ENCODE data around the gene LETMD1.

The LETMD1 gene

DNA sequence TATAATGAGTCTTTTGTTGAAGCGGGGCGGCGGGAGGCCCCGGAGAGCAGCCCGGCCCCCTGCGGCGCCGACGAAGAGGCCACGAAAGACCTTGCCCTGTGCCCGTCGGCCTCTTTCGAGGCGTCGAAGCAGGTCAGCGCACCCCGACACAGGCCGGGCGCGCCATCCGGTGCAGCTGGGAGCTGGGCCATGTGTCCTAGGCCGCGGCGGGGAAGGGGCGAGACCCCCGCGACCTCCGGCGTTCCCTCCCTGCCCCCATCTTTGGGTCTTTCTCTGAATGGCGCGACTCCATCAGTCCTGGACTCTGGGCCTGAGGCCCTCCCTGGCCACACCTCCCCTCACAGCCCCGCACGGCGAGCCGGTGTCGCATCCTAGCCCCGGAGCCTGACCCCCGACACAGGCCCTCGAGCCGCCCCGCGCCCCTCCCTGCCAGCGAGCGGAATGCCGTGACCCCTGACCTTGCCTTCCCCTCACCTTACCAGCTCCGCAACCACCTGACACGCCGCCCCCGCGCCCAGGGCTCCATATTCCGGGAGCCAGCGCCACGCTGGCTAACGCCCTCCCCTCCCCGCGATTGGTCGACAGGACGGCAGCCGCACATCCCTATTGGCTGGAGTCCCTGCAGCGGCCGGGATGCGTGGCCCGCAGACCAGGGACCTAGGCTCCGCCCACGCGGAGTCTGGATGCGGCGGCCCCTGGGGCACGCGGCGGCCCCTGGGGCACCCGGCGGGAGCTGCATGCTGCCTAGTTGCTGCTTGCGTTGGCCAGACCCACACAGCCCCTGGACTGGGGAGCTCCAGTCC is 22.1 kb upstream of the LETMD1 start, which contains the start of gene SLC11A2 (continued):
- TF ChIP-seq, protein P1, sequence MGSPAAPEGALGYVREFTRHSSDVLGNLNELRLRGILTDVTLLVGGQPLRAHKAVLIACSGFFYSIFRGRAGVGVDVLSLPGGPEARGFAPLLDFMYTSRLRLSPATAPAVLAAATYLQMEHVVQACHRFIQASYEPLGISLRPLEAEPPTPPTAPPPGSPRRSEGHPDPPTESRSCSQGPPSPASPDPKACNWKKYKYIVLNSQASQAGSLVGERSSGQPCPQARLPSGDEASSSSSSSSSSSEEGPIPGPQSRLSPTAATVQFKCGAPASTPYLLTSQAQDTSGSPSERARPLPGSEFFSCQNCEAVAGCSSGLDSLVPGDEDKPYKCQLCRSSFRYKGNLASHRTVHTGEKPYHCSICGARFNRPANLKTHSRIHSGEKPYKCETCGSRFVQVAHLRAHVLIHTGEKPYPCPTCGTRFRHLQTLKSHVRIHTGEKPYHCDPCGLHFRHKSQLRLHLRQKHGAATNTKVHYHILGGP (tag by site-specific recombination; IDR thresholded peaks at IDR 0.05) = peak; percentile 77
- TF ChIP-seq, protein P2, sequence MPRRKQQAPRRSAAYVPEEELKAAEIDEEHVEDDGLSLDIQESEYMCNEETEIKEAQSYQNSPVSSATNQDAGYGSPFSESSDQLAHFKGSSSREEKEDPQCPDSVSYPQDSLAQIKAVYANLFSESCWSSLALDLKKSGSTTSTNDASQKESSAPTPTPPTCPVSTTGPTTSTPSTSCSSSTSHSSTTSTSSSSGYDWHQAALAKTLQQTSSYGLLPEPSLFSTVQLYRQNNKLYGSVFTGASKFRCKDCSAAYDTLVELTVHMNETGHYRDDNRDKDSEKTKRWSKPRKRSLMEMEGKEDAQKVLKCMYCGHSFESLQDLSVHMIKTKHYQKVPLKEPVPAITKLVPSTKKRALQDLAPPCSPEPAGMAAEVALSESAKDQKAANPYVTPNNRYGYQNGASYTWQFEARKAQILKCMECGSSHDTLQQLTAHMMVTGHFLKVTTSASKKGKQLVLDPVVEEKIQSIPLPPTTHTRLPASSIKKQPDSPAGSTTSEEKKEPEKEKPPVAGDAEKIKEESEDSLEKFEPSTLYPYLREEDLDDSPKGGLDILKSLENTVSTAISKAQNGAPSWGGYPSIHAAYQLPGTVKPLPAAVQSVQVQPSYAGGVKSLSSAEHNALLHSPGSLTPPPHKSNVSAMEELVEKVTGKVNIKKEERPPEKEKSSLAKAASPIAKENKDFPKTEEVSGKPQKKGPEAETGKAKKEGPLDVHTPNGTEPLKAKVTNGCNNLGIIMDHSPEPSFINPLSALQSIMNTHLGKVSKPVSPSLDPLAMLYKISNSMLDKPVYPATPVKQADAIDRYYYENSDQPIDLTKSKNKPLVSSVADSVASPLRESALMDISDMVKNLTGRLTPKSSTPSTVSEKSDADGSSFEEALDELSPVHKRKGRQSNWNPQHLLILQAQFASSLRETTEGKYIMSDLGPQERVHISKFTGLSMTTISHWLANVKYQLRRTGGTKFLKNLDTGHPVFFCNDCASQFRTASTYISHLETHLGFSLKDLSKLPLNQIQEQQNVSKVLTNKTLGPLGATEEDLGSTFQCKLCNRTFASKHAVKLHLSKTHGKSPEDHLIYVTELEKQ (tag by site-specific recombination; IDR thresholded peaks at IDR 0.05; ENCODE audit: borderline replicate concordance) = peak; percentile 37; the same call in 1 of the 2 replicates
- no peak for TF ChIP-seq ZNF175 (tag by site-specific recombination; IDR thresholded peaks at IDR 0.05)
- peak; percentile 96 for TF ChIP-seq ZNF600 (tag by site-specific recombination; IDR thresholded peaks at IDR 0.05)
- peak; percentile 63; the same call in 1 of the 2 replicates for TF ChIP-seq ZSCAN16 (tag by site-specific recombination; IDR thresholded peaks at IDR 0.05)
- TF ChIP-seq, protein P3, sequence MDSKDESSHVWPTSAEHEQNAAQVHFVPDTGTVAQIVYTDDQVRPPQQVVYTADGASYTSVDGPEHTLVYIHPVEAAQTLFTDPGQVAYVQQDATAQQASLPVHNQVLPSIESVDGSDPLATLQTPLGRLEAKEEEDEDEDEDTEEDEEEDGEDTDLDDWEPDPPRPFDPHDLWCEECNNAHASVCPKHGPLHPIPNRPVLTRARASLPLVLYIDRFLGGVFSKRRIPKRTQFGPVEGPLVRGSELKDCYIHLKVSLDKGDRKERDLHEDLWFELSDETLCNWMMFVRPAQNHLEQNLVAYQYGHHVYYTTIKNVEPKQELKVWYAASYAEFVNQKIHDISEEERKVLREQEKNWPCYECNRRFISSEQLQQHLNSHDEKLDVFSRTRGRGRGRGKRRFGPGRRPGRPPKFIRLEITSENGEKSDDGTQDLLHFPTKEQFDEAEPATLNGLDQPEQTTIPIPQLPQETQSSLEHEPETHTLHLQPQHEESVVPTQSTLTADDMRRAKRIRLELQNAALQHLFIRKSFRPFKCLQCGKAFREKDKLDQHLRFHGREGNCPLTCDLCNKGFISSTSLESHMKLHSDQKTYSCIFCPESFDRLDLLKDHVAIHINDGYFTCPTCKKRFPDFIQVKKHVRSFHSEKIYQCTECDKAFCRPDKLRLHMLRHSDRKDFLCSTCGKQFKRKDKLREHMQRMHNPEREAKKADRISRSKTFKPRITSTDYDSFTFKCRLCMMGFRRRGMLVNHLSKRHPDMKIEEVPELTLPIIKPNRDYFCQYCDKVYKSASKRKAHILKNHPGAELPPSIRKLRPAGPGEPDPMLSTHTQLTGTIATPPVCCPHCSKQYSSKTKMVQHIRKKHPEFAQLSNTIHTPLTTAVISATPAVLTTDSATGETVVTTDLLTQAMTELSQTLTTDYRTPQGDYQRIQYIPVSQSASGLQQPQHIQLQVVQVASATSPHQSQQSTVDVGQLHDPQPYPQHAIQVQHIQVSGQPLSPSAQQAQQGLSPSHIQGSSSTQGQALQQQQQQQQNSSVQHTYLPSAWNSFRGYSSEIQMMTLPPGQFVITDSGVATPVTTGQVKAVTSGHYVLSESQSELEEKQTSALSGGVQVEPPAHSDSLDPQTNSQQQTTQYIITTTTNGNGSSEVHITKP (tag by site-specific recombination; IDR thresholded peaks at IDR 0.05) = peak; percentile 80
- TF ChIP-seq ZNF501 (tag by site-specific recombination; IDR thresholded peaks at IDR 0.05) = peak; percentile 92; the same call in 1 of the 2 replicates
- peak; percentile 57 for TF ChIP-seq ZNF629 (tag by site-specific recombination; IDR thresholded peaks at IDR 0.05)
- no peak for TF ChIP-seq ZNF16 (tag by site-specific recombination; IDR thresholded peaks at IDR 0.05; ENCODE audit: low read depth)
- TF ChIP-seq, protein P4, sequence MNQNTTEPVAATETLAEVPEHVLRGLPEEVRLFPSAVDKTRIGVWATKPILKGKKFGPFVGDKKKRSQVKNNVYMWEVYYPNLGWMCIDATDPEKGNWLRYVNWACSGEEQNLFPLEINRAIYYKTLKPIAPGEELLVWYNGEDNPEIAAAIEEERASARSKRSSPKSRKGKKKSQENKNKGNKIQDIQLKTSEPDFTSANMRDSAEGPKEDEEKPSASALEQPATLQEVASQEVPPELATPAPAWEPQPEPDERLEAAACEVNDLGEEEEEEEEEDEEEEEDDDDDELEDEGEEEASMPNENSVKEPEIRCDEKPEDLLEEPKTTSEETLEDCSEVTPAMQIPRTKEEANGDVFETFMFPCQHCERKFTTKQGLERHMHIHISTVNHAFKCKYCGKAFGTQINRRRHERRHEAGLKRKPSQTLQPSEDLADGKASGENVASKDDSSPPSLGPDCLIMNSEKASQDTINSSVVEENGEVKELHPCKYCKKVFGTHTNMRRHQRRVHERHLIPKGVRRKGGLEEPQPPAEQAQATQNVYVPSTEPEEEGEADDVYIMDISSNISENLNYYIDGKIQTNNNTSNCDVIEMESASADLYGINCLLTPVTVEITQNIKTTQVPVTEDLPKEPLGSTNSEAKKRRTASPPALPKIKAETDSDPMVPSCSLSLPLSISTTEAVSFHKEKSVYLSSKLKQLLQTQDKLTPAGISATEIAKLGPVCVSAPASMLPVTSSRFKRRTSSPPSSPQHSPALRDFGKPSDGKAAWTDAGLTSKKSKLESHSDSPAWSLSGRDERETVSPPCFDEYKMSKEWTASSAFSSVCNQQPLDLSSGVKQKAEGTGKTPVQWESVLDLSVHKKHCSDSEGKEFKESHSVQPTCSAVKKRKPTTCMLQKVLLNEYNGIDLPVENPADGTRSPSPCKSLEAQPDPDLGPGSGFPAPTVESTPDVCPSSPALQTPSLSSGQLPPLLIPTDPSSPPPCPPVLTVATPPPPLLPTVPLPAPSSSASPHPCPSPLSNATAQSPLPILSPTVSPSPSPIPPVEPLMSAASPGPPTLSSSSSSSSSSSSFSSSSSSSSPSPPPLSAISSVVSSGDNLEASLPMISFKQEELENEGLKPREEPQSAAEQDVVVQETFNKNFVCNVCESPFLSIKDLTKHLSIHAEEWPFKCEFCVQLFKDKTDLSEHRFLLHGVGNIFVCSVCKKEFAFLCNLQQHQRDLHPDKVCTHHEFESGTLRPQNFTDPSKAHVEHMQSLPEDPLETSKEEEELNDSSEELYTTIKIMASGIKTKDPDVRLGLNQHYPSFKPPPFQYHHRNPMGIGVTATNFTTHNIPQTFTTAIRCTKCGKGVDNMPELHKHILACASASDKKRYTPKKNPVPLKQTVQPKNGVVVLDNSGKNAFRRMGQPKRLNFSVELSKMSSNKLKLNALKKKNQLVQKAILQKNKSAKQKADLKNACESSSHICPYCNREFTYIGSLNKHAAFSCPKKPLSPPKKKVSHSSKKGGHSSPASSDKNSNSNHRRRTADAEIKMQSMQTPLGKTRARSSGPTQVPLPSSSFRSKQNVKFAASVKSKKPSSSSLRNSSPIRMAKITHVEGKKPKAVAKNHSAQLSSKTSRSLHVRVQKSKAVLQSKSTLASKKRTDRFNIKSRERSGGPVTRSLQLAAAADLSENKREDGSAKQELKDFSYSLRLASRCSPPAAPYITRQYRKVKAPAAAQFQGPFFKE (tag by site-specific recombination; IDR thresholded peaks at IDR 0.05; ENCODE audit: borderline replicate concordance) = 0 out of 2 replicates have a peak, but pooled peaks have one; percentile 67
- no peak for TF ChIP-seq ZNF837 (tag by site-specific recombination; IDR thresholded peaks at IDR 0.05)
- TF ChIP-seq REPIN1 (tag by site-specific recombination; IDR thresholded peaks at IDR 0.05; ENCODE audit: low read depth) = 0 out of 2 replicates have a peak, but pooled peaks have one; percentile 69
- TF ChIP-seq BCL11A (tag by site-specific recombination; IDR thresholded peaks at IDR 0.05; ENCODE audit: low read depth) = peak; percentile 95
- TF ChIP-seq SCRT1 (tag by site-specific recombination; IDR thresholded peaks at IDR 0.05; ENCODE audit: borderline replicate concordance) = peak; percentile 69; the same call in 1 of the 2 replicates
- TF ChIP-seq, protein P5, sequence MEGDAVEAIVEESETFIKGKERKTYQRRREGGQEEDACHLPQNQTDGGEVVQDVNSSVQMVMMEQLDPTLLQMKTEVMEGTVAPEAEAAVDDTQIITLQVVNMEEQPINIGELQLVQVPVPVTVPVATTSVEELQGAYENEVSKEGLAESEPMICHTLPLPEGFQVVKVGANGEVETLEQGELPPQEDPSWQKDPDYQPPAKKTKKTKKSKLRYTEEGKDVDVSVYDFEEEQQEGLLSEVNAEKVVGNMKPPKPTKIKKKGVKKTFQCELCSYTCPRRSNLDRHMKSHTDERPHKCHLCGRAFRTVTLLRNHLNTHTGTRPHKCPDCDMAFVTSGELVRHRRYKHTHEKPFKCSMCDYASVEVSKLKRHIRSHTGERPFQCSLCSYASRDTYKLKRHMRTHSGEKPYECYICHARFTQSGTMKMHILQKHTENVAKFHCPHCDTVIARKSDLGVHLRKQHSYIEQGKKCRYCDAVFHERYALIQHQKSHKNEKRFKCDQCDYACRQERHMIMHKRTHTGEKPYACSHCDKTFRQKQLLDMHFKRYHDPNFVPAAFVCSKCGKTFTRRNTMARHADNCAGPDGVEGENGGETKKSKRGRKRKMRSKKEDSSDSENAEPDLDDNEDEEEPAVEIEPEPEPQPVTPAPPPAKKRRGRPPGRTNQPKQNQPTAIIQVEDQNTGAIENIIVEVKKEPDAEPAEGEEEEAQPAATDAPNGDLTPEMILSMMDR (tag by site-specific recombination; IDR thresholded peaks at IDR 0.05) = 0 out of 2 replicates have a peak, but pooled peaks have one; percentile 42
- TF ChIP-seq ZNF426 (tag by site-specific recombination; IDR thresholded peaks at IDR 0.05) = no peak
- TF ChIP-seq ZBTB48 (tag by site-specific recombination; IDR thresholded peaks at IDR 0.05) = peak; percentile 97
- TF ChIP-seq ZSCAN23 (tag by site-specific recombination; IDR thresholded peaks at IDR 0.05) = peak; percentile 91
- TF ChIP-seq, protein P6, sequence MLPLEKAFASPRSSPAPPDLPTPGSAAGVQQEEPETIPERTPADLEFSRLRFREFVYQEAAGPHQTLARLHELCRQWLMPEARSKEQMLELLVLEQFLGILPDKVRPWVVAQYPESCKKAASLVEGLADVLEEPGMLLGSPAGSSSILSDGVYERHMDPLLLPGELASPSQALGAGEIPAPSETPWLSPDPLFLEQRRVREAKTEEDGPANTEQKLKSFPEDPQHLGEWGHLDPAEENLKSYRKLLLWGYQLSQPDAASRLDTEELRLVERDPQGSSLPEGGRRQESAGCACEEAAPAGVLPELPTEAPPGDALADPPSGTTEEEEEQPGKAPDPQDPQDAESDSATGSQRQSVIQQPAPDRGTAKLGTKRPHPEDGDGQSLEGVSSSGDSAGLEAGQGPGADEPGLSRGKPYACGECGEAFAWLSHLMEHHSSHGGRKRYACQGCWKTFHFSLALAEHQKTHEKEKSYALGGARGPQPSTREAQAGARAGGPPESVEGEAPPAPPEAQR (tag by site-specific recombination; IDR thresholded peaks at IDR 0.05) = no peak

Measured in HEK293 (cell line).